Epithelial cell of esophagus (primary cell): ENCODE measurements around the gene STK10.

ENCODE experiments used
- DNase-seq: peaks from one replicate; pipeline ENCODE4 v3.0.0; 2010; ENCODE audit warnings: low read depth
- H3K4me3 ChIP-seq: 2 replicates; pipeline ENCODE4 v1.5.1; 2011; ENCODE audit warnings: mild to moderate bottlenecking, low read length, control low read depth
- TF ChIP-seq, protein P1 (sequence below): IDR thresholded peaks from 2 replicates; pipeline ENCODE4 v1.5.1; 2011; ENCODE audit warnings: low read depth, mild to moderate bottlenecking, low read length, control low read depth, inconsistent platforms; ENCODE audit not compliant: insufficient read depth; ENCODE audit errors: missing control alignments

STK10 gene

DNA sequence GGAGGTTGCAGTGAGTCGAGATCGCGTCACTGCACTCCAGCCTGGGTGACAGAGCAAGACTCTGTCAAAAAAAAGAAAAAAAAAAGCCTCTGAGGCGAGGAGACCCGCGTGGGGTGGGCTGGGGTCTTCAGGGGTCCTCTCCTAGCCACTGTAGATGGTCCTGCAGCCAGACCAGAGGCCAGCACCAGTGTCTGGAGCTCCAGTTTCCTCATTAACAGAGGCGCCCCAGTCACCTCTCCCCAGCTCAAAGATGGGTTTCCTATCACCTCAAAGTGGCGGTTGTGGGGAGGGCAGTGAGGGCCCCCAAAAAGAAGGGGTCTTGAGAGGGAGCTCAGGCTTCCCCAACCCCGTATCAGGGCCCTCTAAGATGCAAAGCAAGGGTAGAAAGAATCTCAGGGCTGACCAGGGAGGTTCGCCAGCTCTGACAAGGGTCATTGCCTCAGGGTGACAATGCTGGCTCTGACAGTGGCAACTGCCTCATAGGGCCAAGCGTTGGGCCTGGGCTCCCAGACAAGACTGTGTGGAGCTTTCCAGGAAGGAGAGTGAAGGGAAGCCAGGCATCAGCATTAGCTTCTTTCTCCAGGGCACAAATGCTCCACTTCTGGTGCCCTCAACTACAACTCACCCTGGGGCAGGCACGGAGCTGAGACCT is 15.0 kb downstream of the STK10 start:
- H3K4me3 ChIP-seq, result no peak overlapping the region
- no peak for DNase-seq
- TF ChIP-seq, protein P1, sequence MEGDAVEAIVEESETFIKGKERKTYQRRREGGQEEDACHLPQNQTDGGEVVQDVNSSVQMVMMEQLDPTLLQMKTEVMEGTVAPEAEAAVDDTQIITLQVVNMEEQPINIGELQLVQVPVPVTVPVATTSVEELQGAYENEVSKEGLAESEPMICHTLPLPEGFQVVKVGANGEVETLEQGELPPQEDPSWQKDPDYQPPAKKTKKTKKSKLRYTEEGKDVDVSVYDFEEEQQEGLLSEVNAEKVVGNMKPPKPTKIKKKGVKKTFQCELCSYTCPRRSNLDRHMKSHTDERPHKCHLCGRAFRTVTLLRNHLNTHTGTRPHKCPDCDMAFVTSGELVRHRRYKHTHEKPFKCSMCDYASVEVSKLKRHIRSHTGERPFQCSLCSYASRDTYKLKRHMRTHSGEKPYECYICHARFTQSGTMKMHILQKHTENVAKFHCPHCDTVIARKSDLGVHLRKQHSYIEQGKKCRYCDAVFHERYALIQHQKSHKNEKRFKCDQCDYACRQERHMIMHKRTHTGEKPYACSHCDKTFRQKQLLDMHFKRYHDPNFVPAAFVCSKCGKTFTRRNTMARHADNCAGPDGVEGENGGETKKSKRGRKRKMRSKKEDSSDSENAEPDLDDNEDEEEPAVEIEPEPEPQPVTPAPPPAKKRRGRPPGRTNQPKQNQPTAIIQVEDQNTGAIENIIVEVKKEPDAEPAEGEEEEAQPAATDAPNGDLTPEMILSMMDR, result no peak

DNA sequence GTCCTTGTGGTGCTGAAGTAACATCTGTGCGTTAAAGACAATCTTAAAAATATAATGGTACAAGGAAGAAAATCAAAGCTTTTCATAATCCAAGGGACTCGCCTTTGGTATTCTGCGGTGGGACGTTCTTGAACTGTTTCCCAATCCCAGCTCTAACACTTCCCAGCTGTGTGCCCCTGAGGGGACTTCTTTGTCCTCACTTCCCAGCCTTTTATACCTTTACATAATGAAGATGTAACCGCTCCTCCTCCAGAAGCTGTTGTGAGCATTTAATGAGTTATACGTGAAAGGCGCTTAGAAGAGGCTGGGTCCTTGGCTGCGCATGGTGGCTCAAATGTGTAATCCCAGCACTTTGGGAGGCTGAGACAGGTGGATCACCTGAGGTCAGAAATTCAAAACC is 16.9 kb downstream of the STK10 start:
- TF ChIP-seq, protein P1, result no peak
- DNase-seq, result no peak
- no peak overlapping the region for H3K4me3 ChIP-seq

DNA sequence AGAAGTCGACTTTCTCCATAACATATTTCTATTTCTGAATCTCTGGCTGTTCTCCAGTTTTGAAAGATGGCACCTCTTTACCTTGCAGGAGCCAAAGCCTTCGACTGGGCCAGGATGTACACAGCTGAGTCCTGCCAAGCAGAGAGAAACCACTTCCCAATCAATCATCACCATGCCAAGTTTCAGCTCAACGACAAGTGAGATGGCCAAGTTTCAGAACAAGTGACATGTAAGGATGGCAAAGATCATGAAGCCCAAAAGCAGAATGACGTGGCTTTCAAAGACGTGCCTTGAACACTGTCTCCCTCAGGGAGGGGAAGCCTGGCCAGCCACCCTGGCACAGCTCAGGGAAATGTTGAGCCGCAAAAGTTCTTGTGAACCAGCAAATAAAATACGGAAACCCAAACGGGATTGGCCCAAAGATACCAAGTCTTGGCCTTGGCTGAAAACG is 17.7 kb downstream of the STK10 start:
- DNase-seq, result peak; percentile 35
- no peak overlapping the region for H3K4me3 ChIP-seq
- TF ChIP-seq, protein P1, result no peak

DNA sequence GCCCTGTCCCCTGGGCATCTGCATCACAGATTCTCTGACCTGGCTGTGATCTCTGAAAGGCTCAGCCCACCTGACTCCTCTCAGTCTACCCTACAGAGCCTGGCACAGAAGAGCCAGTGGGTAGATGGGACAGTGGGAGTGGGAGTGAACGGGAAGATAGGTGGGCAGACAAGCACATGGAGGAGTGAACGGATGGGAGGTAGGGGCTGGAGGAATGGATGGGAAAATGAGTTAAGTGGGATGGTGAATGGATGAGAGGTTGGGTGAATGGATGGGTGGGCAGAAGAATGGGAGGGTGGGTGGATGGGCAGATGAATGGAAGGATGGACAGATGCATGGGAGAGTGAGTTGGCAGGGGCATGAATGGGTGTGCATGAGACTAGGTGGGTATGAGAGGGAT is 18.8 kb downstream of the STK10 start:
- H3K4me3 ChIP-seq, result no peak overlapping the region
- DNase-seq, result no peak
- TF ChIP-seq, protein P1, result no peak

DNA sequence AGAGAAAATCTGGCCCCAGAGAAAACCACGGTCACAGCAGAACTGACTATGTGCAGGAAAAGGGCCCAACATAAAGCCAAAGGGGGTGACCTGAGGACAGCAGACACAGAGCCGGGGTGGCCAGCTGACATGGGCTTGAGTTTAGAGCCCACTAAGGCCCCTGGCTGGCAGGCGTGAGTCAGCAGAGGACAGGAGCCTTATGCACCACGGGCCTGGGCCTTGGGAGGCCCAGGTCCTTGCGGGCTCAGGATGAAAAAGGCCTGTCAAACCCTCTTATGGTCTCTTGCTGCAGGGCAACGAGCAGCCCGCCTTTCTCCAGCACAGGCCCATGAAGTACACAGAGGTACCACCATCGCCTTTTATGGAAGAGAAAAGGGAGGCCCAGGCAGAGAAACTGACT is 19.7 kb downstream of the STK10 start:
- no peak for DNase-seq
- H3K4me3 ChIP-seq, result no peak overlapping the region

DNA sequence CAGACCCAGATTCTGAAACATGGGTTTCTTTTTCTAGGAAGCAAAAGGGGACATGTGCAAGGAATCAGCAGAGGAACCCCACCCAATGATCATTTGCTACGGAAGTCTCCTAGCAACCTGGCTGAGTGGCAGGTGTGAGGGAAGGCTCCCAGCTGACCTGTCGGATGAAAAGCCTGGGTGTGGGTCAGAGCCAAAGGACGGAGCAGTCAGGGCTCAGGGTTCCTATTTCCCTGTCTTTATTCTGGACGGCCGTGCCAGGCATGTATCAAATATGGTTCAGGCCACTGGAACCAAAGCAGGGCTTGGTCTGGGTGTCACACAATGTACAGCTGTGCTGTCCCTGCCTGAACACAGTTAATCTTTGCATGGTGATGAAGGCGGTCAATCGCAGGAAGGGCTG is 20.1 kb downstream of the STK10 start:
- no peak overlapping the region for H3K4me3 ChIP-seq
- no peak for DNase-seq
- TF ChIP-seq, protein P1, result no peak

More for the DNA sequence above, 19.7 kb downstream of the STK10 start:
- TF ChIP-seq, protein P1, result no peak
